GM12878 (cell line): ENCODE results near the gene DHFR. TPM values are rescaled to one million over a fixed set of nuclear protein-coding genes. Genes with fewer than 3 reads are reported as not detected.
A peak's percentile ranks its signal among the peaks of the same experiment; 100 is the strongest.

ENCODE experiments used
- ATAC-seq: fragments of 200-7000 bp; cut with Tn5 transposase; 3 replicates; pipeline ENCODE4 v1.9.1; 2020; ENCODE audit warnings: mild to moderate bottlenecking, moderate library complexity
- BruUV-seq: library from RNA; stranded (reverse); fragments of 400-500 nt; replicated peaks from 2 replicates; lab custom pipeline; 2021; lab: Mats Ljungman, UMichigan
- CTCF ChIA-PET: fragments of 300-600 bp; sonication (Branson Sonifier 250); formaldehyde crosslinking; extraction: SDS; loops from one replicate; lab custom pipeline; 2021; ENCODE audit warnings: inconsistent platforms; lab: Yijun Ruan, JAX
- POLR2A ChIA-PET: fragments of 350-600 bp; formaldehyde crosslinking; extraction: SDS; loops from one replicate; lab custom pipeline; 2021; ENCODE audit warnings: inconsistent platforms; lab: Charles Lee
- RAD21 ChIA-PET: fragments of 300-600 bp; sonication (Branson Sonifier 250); formaldehyde crosslinking; loops from one replicate; lab custom pipeline; 2023; ENCODE audit warnings: antibody characterized with exemption; ENCODE audit not compliant: unreplicated experiment; lab: Charles Lee
- SMC1A ChIA-PET: fragments of 300-600 bp; sonication (Branson Sonifier 250); formaldehyde crosslinking; loops from one replicate; lab custom pipeline; 2023; ENCODE audit not compliant: unreplicated experiment, uncharacterized antibody; lab: Charles Lee
- DNase-seq: peaks from one replicate; pipeline ENCODE4 v3.0.0-alpha.2; 2011; ENCODE audit warnings: low read depth, low spot score
- FAIRE-seq: peaks from 3 replicates; lab custom pipeline; 2011; peaks lifted over from hg19 to GRCh38; lab: Jason Lieb, UNC
- H2AFZ ChIP-seq: 2 replicates; pipeline ENCODE4 v1.6.0; 2011; ENCODE audit warnings: low read depth, low read length, control low read depth; ENCODE audit not compliant: control insufficient read depth
- H3K27ac ChIP-seq: 2 replicates; pipeline ENCODE4 v1.5.1; 2011; ENCODE audit warnings: control low read depth; ENCODE audit not compliant: control insufficient read depth, insufficient read depth
- H3K27me3 ChIP-seq, 2 experiments: replicated peaks in 1 of 2; 2 replicates each; pipeline versions ENCODE4 v1.6.0 to v1.6.1; 2011; ENCODE audit warnings: low read length in 1 of 2; ENCODE audit not compliant: control insufficient read depth in 2 of 2, insufficient read depth in 2 of 2
- H3K36me3 ChIP-seq, 2 experiments: 2 replicates each; pipeline ENCODE4 v1.5.1; 2011; ENCODE audit warnings: low read length in 1 of 2; ENCODE audit not compliant: control insufficient read depth in 2 of 2, insufficient read depth in 2 of 2
- H3K4me1 ChIP-seq: 2 replicates; pipeline ENCODE4 v1.6.1; 2011; ENCODE audit warnings: mild to moderate bottlenecking, low read length, moderate library complexity, mixed read lengths; ENCODE audit not compliant: control insufficient read depth, insufficient read depth
- H3K4me2 ChIP-seq: 2 replicates; pipeline ENCODE4 v1.6.0; 2011; ENCODE audit warnings: control low read depth; ENCODE audit not compliant: control insufficient read depth, insufficient read depth
- H3K4me3 ChIP-seq: fragments of 200-600 bp; sonication (generic); 2 replicates; pipeline ENCODE4 v1.5.1; 2016
- H3K79me2 ChIP-seq: 2 replicates; pipeline ENCODE4 v1.6.0; 2011; ENCODE audit warnings: low read length; ENCODE audit not compliant: control insufficient read depth, insufficient read depth
- H3K9ac ChIP-seq: 2 replicates; pipeline ENCODE4 v1.8.0; 2011; ENCODE audit warnings: low read length, control low read depth, mixed read lengths; ENCODE audit not compliant: control insufficient read depth, insufficient read depth
- H3K9me3 ChIP-seq: replicated peaks from 3 replicates; pipeline ENCODE4 v1.5.1; 2011; ENCODE audit warnings: mild to moderate bottlenecking, low read length; ENCODE audit not compliant: control insufficient read depth, insufficient read depth
- H4K20me1 ChIP-seq: 2 replicates; pipeline ENCODE4 v1.6.0; 2011; ENCODE audit not compliant: control insufficient read depth, insufficient read depth
- ETV6 ChIP-seq, 2 experiments: fragments of 450-650 bp in 1 of 2; IDR thresholded peaks in 1 of 2; conservative IDR thresholded peaks in 1 of 2; 2 replicates each; pipeline ENCODE4 v1.6.1; 2014; ENCODE audit warnings: antibody characterized with exemption in 1 of 2, borderline replicate concordance in 1 of 2, low read depth in 1 of 2, mild to moderate bottlenecking in 1 of 2, moderate library complexity in 1 of 2
- GABPA ChIP-seq: IDR thresholded peaks from 2 replicates; pipeline ENCODE4 v1.6.1; 2014; ENCODE audit warnings: antibody characterized with exemption, low read depth, mild to moderate bottlenecking, inconsistent platforms
- IKZF2 ChIP-seq, 2 experiments: fragments of 450-650 bp; IDR thresholded peaks; 2 replicates each; pipeline ENCODE4 v1.6.1; 2017; ENCODE audit warnings: mild to moderate bottlenecking in 2 of 2, moderate library complexity in 2 of 2
- NR2C1 ChIP-seq: fragments of 450-650 bp; IDR thresholded peaks from 2 replicates; pipeline ENCODE4 v1.6.1; 2017; ENCODE audit warnings: antibody characterized with exemption, mild to moderate bottlenecking, moderate library complexity
- RAD21 ChIP-seq: IDR thresholded peaks from 2 replicates; pipeline ENCODE4 v1.6.1; 2011; ENCODE audit warnings: mild to moderate bottlenecking, low read depth, low read length, moderate library complexity; ENCODE audit not compliant: insufficient read depth
- RELA ChIP-seq: fragments of 450-650 bp; IDR thresholded peaks from 2 replicates; pipeline ENCODE4 v1.8.0; 2014; ENCODE audit warnings: borderline replicate concordance; ENCODE audit not compliant: partially characterized antibody
- SREBF1 ChIP-seq: IDR thresholded peaks from 2 replicates; pipeline ENCODE4 v1.6.1; 2012; ENCODE audit warnings: mild to moderate bottlenecking, low read length
- WGBS: methylation state at CpG from one replicate; pipeline ENCODE4 v1.1.6; 2016; ENCODE audit warnings: low lambda C conversion rate; ENCODE audit not compliant: insufficient replicate concordance, insufficient coverage; ENCODE audit errors: missing lambda C conversion rate; 5-methylcytosine and 5-hydroxymethylcytosine counted together
- in situ Hi-C: fragments of 300-500 bp; cut with MboI; formaldehyde crosslinking; loops from 9 replicates; pipeline ENCODE4 v1.14.3; 2018; ENCODE audit warnings: mixed read lengths
- intact Hi-C: fragments of 100-400 bp; cut with micrococcal nuclease; formaldehyde crosslinking; loops from one replicate; pipeline ENCODE4 v1.14.2; 2022; ENCODE audit not compliant: unreplicated experiment
- polyA plus RNA-seq, 11 experiments: library from polyadenylated mRNA; depleted of rRNA in 4 of 11; unstranded in 6 of 11; stranded (reverse) in 5 of 11; fragments of >200 nt; fragmentation: Nextera tagmentation in 4 of 11; fragmentation: Illumina TruSeq in 1 of 11; extraction: Ambion mirVana in 4 of 11; extraction: Trizol in 1 of 11; gene quantifications; 1 replicate in 1 of 11; 2 replicates in 10 of 11; pipeline versions ENCODE4 v1.2.1 to v1.2.3, GENCODE V29; 2011 to 2016; ENCODE audit warnings: inconsistent platforms in 2 of 11, missing spikeins in 2 of 11, low read depth in 1 of 11
- total RNA-seq, 4 experiments: library from RNA; depleted of rRNA in 3 of 4; stranded (reverse); fragments of >200 nt in 3 of 4; fragmentation: Illumina TruSeq in 1 of 4; extraction: Trizol in 1 of 4; gene quantifications; 2 replicates each; pipeline versions ENCODE4 v1.2.1 to v1.2.3, GENCODE V29; 2013 to 2021
- TF ChIP-seq, protein P1 (sequence below), 3 experiments: IDR thresholded peaks in 2 of 3; conservative IDR thresholded peaks in 1 of 3; 2 replicates each; pipeline ENCODE4 v1.5.1; 2011; ENCODE audit warnings: low read depth in 3 of 3, low read length in 3 of 3, mild to moderate bottlenecking in 3 of 3, control low read depth in 2 of 3, moderate library complexity in 2 of 3, inconsistent platforms in 1 of 3, mixed read lengths in 1 of 3; ENCODE audit not compliant: control insufficient read depth in 2 of 3, insufficient read depth in 1 of 3; ENCODE audit errors: extremely low read depth in 1 of 3

Gene DHFR
- total and polyA plus RNA-seq, 10 of the 15 experiments (the other 5 are each of a cell fraction or from before 2014, with no cell fraction given), result 57.9 to 143 (median 71.4) TPM

- no peak overlapping the region for H3K9ac ChIP-seq
- no peak overlapping the region for H2AFZ ChIP-seq
- no peaks in the 10 kb centered on the region for H3K27me3 ChIP-seq
- no peak for ATAC-seq
- WGBS, result 100% methylated on average over 1 of the region's 1 CpG
- no peak for DNase-seq
- no peak overlapping the region for H3K27ac ChIP-seq
- no TSS peak for BruUV-seq
- H3K4me1 ChIP-seq, result no peaks in the 10 kb centered on the region; the same call in 1 of the 2 replicates
- intact Hi-C loops, result loop anchor here (5.0 to 10.0 kb wide), 2 partner anchors 174 to 1042 kb away; partner anchors contain the start of gene TENT2
- RAD21 ChIA-PET, result interaction anchor here (0.5 to 2.0 kb wide), 3 partner anchors 12 to 565 kb away, joined by 3 to 8 read pairs (median 7); no protein-coding TSS in a partner anchor
- H3K4me3 ChIP-seq, result peak overlapping the region; percentile 88
- H3K4me2 ChIP-seq, result 0 out of 2 replicates have a peak overlapping the region, but pooled peaks have one; percentile 51
- TF ChIP-seq, protein P1, sequence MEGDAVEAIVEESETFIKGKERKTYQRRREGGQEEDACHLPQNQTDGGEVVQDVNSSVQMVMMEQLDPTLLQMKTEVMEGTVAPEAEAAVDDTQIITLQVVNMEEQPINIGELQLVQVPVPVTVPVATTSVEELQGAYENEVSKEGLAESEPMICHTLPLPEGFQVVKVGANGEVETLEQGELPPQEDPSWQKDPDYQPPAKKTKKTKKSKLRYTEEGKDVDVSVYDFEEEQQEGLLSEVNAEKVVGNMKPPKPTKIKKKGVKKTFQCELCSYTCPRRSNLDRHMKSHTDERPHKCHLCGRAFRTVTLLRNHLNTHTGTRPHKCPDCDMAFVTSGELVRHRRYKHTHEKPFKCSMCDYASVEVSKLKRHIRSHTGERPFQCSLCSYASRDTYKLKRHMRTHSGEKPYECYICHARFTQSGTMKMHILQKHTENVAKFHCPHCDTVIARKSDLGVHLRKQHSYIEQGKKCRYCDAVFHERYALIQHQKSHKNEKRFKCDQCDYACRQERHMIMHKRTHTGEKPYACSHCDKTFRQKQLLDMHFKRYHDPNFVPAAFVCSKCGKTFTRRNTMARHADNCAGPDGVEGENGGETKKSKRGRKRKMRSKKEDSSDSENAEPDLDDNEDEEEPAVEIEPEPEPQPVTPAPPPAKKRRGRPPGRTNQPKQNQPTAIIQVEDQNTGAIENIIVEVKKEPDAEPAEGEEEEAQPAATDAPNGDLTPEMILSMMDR (IDR thresholded peaks at IDR 0.05 in 2 of 3, conservative IDR thresholded peaks at IDR 0.05 in 1 of 3; ENCODE audit: control insufficient read depth in 2 of 3, extremely low read depth in 1 of 3, insufficient read depth in 1 of 3, low read depth in 3 of 3, low read length in 3 of 3), result peak; percentile 28 to 56 (median 36); a peak in 4 of 6 replicates
- TF ChIP-seq RELA (no peak), GABPA (no peak), NR2C1 (no peak), RAD21 (peak; percentile 30; the same call in 1 of the 2 replicates), ETV6 (conservative IDR thresholded peaks at IDR 0.05 in 1 of 2, IDR thresholded peaks at IDR 0.05 in 1 of 2; ENCODE audit: borderline replicate concordance in 1 of 2, low read depth in 1 of 2) (no peak), IKZF2 (IDR thresholded peaks at IDR 0.05) (no peak), SREBF1 (no peak)
- FAIRE-seq, result peak; percentile 57
- POLR2A ChIA-PET, result interaction anchor here (0.9 to 2.6 kb wide), 5 partner anchors 8 to 533 kb away, joined by 3 to 25 read pairs (median 4); partner anchors contain the start of gene ZFYVE16
- H3K36me3 ChIP-seq, result peaks cover 0 to 6% of the 10 kb centered on the region in 2 experiments; a peak in 1 of 4 replicates
- H3K9me3 ChIP-seq, result no peaks in the 10 kb centered on the region; the same call in 2 of the 3 replicates
- CTCF ChIA-PET, result interaction anchor here (0.5 to 3.3 kb wide), 9 partner anchors 9 to 454 kb away, joined by 3 to 30 read pairs (median 3); no protein-coding TSS in a partner anchor
- SMC1A ChIA-PET, result interaction anchor here (0.6 to 6.2 kb wide), 8 partner anchors 8 to 310 kb away, joined by 3 to 37 read pairs (median 4); no protein-coding TSS in a partner anchor
- in situ Hi-C loops, result no loop called here
- no peaks in the 10 kb centered on the region for H4K20me1 ChIP-seq
- H3K79me2 ChIP-seq, result peaks cover 29% of the 10 kb centered on the region
These were observed 1.6 kb upstream of the DHFR start for GRCh38 chr5:80656425-80656824.
